ENCODE measurements around the gene MBP.

MBP gene

GRCh38 chr18:77164026-77164425 is 31.4 kb upstream of the MBP start:
- CTCF ChIA-PET: no interaction called here
- TF ChIP-seq, protein P1, sequence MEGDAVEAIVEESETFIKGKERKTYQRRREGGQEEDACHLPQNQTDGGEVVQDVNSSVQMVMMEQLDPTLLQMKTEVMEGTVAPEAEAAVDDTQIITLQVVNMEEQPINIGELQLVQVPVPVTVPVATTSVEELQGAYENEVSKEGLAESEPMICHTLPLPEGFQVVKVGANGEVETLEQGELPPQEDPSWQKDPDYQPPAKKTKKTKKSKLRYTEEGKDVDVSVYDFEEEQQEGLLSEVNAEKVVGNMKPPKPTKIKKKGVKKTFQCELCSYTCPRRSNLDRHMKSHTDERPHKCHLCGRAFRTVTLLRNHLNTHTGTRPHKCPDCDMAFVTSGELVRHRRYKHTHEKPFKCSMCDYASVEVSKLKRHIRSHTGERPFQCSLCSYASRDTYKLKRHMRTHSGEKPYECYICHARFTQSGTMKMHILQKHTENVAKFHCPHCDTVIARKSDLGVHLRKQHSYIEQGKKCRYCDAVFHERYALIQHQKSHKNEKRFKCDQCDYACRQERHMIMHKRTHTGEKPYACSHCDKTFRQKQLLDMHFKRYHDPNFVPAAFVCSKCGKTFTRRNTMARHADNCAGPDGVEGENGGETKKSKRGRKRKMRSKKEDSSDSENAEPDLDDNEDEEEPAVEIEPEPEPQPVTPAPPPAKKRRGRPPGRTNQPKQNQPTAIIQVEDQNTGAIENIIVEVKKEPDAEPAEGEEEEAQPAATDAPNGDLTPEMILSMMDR (IDR thresholded peaks at IDR 0.05; ENCODE audit: insufficient read depth, low read length, missing control alignments): no peak
- no peak overlapping the region for H3K4me3 ChIP-seq (ENCODE audit: low read depth, low read length)
- POLR2A ChIA-PET: no interaction called here
- no peak for DNase-seq (ENCODE audit: low read depth, low spot score)

GRCh38 chr18:77162580-77162979 is 30.0 kb upstream of the MBP start:
- no peak overlapping the region for H3K4me3 ChIP-seq (ENCODE audit: low read depth, low read length)
- CTCF ChIA-PET: no interaction called here
- TF ChIP-seq, protein P1 (IDR thresholded peaks at IDR 0.05; ENCODE audit: insufficient read depth, low read length, missing control alignments): no peak
- POLR2A ChIA-PET: no interaction called here
- DNase-seq (ENCODE audit: low read depth, low spot score): no peak

- ChIA-PET CTCF (interaction anchor here (0.9 kb wide), 1 partner anchor 13 kb away, joined by 3 read pairs; no protein-coding TSS in a partner anchor), POLR2A (no interaction called here)
- no peak overlapping the region for H3K4me3 ChIP-seq (ENCODE audit: low read depth, low read length)
- no peak for DNase-seq (ENCODE audit: low read depth, low spot score)
- TF ChIP-seq, protein P1 (IDR thresholded peaks at IDR 0.05; ENCODE audit: insufficient read depth, low read length, missing control alignments): no peak
These were observed 29.4 kb upstream of the MBP start for GRCh38 chr18:77161961-77162360.

GRCh38 chr18:77161383-77161782 is 28.8 kb upstream of the MBP start:
- CTCF ChIA-PET: interaction anchor here (0.9 kb wide), 1 partner anchor 14 kb away, joined by 3 read pairs; no protein-coding TSS in a partner anchor
- DNase-seq (ENCODE audit: low read depth, low spot score): no peak
- H3K4me3 ChIP-seq (ENCODE audit: low read depth, low read length): no peak overlapping the region
- TF ChIP-seq, protein P1 (IDR thresholded peaks at IDR 0.05; ENCODE audit: insufficient read depth, low read length, missing control alignments): no peak
- POLR2A ChIA-PET: no interaction called here

DNA sequence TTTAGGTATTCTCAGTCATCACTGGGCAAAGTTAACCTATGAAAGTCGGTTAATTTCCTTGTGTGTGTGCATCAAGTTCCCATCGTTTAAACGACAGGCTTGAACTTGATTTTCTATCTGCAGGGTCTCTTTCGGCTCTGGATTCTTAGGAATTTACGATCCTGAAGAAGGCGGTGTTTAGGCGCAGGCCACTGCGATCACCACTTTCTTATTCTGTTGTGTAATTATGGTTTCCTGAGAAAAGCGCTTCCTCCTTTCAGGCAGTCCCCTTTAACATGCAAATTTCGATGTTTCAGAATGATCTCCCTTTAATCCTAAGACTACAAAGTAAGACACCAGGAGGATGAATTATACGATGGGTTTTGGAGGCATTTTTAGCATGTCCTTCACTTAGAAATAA is 27.9 kb upstream of the MBP start:
- TF ChIP-seq, protein P1 (IDR thresholded peaks at IDR 0.05; ENCODE audit: insufficient read depth, low read length, missing control alignments): no peak
- DNase-seq (ENCODE audit: low read depth, low spot score): no peak
- no peak overlapping the region for H3K4me3 ChIP-seq (ENCODE audit: low read depth, low read length)
- CTCF ChIA-PET: no interaction called here
- POLR2A ChIA-PET: no interaction called here

DNA sequence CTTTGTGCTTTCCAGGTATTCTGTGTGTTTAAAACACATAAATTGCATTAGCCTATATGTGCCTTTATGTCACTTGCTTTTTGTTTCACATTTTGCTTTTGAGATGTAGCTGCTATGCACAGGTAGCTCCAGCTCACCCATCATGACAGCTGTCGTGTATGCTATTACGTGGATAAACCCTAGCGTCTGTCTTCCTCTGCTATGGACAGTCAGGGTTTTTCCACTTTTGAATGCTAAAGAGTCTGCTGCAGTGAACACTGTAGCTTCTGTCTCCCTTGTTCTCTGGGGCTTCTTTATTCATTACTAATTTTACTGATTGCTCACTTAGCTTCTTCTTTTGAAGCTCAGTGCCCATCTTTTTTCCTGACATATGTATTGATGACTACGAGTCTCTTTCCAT is 24.7 kb upstream of the MBP start:
- POLR2A ChIA-PET: interaction anchor here (0.6 kb wide), 1 partner anchor 592 kb away, joined by 4 read pairs; no protein-coding TSS in a partner anchor
- TF ChIP-seq, protein P1 (IDR thresholded peaks at IDR 0.05; ENCODE audit: insufficient read depth, low read length, missing control alignments): no peak
- CTCF ChIA-PET: interaction anchor here (1.5 kb wide), 1 partner anchor 174 kb away, joined by 5 read pairs; no protein-coding TSS in a partner anchor

More for the DNA sequence above, 24.7 kb upstream of the MBP start:
- H3K4me3 ChIP-seq (ENCODE audit: low read depth, low read length): no peak overlapping the region
- DNase-seq (ENCODE audit: low read depth, low spot score): no peak

Data from AG04449 (cell line).